Measurements from ENCODE around the gene AMFR.

Gene AMFR

GRCh38 chr16:56328276-56329022 is 96.9 kb downstream of the AMFR start:
- no peak for DNase-seq

DNA sequence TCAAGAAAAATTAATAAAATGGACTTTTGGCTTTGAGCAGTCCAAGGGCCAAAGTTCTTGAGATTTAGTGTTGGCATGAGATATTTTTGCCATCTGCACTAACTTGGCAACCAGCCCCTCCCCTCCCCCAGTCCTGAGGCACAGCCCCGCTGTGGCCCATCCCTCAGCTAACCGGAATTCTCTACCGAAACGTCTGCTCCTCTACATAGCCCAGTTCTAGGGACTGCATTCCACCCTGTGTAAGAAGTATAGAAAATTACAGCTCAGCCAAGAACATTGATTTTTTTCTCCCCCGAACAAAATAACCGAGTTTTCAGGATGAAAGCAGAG is 97.5 kb downstream of the AMFR start:
- no peak for DNase-seq

DNA sequence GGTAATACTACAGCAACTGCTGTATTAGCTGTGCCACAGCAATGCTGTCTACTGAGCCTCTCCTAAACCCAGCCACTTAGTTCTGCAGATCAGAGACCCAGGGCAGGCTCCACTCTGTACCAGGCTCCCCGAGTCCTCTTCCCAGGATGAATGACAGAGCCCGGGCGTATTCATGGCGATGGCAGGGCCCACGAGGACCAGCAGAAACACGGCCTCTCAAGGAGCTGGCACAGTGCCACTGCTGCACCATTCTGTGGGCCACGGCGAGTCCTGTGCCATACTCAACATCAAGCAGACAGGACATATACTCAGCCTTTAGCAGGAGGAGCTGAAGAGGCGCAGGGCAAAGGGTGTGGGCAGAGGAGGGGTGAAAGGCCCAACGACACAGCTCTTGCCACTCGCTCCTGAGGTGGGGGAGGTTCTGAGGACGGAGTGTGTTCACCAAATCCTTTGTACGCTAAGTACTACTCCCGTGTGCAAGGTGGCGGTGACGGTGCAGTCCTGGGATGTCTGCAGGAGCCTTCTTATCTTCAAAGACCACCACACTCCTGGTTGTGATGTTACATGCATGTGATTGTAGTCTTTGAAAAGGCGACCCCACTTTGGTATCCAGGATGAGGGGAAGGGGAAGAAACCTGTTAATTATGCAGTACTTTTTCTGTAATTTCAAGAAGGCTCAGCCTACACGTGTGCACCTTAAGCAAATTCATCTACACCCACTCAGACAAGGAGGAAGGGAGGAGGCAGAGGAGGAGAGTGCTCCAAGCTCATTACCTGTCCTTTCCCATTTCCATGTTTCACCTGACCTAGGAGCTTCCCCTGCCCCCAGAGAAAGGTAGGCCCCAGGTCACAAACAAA is 98.0 kb downstream of the AMFR start:
- no peak for DNase-seq

- no peak for DNase-seq
Measured at GRCh38 chr16:56325956-56326355, 99.4 kb downstream of the AMFR start.

DNA sequence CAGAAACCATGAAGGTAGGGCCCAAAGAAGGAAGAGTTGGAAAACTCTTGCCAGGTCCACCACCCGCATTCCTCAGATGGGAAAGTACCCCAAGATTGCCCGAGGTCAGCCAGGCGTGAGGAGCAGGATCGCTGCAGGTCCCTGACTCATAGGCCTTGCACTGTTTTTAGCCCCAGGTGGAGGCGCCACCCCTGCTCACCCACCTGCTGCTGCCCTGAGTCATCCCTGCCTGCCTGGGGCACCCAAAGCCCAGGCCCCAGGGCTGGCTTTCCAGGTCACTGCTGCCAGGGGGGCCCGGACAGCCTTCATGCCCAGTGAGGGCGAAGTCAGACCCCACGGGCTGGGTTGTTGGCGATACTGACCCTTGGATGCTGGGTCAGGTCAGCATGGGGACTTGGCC is 100.9 kb downstream of the AMFR start:
- DNase-seq, result no peak

DNA sequence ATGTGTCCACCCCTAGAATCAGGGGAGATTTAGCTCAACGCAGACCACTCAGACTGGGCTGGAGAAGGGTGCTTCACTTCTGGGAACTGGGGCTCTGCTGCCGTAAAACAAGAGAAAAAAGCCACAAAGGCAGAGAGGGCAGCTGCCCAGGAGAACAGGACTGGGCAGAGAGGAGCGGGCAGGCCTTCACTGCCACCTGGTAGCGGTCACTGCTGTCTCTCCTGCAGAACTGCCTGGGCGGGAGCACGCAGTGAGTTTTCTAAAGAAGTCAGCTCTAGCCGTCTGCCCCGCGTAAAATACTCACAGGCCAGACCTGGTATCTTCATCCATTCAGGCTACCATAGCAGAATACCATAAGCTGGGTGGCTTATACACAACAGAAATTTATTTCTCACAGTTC is 103.8 kb downstream of the AMFR start:
- no peak for DNase-seq

DNA sequence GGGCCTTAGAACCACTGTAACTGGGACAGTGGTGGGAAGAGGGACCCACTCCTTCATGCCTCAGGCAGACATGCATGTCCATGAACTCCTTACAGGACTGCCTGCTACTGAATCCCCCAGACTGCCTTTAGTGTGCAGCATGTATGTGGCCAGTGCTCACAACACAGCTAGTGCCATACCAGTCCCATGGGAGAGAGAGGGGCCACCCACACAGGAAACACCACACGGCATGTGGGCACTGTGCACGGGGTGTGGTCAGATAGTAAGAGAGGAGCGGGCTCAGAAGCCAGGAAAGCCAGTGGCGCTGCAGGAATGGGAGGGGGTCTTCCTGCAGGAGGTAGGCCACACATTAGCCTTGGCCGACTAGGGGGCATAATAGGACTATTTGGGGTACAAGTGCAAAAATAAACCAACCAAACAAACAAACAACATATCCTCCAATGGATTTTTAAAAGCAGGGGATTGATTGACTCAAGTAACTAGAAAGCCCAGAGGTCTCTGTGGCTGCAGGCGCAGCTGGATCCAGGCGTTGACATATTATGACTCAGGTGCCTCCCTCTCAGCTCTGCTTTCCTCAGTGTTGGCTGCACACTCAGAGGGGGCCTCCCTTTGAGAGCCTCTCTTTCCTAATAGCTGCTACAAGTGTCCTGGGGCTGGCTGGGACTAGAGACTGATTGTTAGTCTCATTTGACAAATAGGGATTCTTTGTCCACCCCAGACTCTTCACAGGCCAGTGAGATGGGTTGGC is 104.4 kb downstream of the AMFR start:
- no peak for DNase-seq

DNA sequence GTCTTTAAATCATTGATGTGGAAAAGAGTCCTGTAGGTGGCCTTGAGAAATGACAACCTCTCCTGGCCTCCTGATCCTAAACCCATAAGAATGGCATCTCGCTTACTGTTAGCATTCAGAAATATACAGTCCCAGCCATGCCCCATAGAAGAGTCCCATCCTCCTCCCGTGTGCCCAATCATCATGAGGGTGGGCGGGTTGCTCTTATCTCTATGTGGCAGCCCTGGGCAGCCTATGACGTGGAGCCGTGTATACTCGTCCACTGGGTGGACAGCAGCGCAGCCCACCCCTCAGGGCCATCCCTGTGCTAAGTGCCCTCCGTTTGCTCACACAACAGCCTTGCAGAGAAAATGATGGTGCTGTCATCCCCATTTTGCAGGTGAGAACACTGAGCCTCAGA is 105.3 kb downstream of the AMFR start:
- no peak for DNase-seq

GRCh38 chr16:56319376-56319775 is 106.0 kb downstream of the AMFR start:
- no peak for DNase-seq

DNA sequence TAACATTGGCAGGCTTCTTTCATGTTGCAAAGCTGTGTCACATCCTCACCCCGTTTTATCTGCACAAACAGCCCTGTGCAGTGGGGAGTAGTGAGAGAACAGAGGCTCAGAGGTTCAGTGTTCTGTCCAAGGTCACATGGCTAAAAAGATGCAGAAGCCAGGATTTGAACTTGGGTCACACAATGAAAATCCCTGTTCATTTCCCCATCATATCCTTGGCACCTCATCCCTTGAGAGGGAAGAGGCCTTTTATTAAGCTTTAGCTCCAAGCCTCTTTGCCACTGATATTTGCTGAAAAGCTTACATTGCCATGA is 106.6 kb downstream of the AMFR start:
- no peak for DNase-seq

DNA sequence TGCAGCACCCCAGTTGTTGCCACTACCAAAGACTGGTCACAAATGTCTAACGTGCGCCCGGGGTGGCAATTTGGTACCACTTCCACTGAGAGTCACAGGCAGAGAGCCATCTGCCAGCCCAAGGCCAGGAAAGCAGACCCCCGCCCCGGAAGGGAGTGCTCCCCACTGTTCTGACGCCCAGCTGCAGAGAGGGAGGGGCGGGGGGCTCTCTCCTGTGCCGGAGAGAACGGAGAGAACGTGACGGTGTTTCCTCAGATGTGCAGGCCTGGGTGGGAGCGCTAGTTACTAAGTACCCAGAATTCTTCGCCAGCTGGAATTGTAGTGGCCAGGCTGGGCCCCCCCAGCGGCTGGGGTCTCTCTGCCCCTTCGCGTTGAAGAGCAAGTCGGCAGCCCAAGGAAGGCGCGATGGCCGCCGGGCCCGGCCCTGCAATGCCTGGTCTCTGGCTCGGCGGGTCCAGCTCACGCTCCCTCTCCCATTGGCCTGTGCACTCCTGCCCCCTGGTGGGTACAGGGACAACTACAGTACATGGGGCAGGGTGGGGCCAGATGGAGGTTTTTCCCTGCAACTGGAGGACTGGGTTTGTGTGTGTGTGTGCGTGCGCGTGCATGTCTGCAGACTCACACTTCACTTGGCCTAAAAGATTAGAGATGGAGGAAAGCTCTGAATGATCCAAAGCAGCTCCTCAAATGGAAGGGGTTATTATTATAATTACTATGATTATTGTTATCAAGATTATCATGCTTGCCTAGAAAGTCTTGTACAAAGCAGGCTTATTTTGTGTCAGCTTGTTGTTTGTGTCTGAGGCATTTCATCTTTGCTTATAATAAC is 107.1 kb downstream of the AMFR start:
- peak; percentile 23 for DNase-seq

DNA sequence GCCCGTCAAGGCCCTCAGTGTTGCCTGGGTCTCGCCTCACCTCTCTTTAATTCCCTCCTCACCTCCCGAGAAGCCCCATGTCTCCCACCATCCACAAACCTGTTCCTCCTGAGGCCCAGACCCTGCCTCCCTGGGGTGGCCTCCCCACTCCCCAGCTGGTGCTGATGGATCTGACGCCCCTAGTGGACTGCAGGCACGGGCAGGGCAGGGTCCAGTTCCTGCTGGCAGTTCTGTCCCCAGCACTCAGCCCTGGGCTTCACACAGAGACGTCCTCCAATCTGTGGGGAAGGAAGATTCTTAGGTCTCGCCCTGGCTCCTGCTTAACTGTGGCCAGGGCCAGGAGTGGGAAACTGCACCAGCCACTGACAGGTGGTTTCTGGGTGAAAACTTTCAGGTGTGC is 108.8 kb downstream of the AMFR start:
- no peak for DNase-seq

DNA sequence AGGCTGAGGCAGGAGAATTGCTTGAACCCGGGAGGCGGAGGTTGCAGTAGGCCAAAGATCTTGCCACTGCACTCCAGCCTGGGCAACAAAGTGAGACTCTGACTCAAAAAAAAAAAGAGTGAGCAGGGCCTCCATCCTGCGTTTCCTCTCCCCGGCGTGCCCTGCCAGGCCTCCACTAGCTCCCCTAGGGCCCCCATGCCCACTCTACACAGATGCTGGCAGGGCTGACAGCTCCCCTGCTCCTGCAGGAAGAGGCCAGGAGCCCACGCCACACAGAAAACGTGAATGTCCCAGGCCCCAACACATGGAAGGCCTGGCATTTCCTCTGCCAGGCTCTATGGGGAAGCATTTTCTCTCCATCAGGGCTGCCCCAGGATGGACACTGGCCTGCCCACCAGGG is 109.4 kb downstream of the AMFR start:
- no peak for DNase-seq

DNA sequence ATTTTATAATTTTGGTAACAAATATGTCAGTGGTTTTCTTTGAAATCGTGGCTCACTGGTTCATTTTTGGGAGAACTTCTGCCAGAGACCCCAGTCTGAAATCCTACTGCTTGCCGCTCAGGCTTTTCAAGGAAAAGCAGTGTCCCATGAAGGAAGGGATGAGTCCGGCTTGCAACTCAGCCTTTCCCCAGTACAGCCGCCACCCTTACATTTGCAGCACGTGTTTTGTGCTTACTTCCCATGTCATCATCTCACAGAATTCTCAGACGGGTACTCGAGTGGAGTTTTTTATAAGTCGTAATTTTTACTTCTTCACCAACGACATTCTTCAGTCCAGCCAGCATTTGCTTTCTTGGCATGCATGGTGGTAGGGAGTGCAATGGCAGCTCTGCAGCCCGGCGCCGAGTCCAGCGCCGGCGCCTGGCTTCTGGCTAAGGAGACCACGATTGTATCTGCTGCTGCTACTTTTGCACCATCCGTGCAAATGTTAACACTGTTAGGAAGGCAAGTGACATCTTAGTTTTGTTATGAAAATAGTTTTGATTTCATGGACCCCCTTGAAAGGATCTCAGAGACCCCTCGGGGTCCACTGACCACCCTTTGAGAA is 111.0 kb downstream of the AMFR start:
- no peak for DNase-seq

DNA sequence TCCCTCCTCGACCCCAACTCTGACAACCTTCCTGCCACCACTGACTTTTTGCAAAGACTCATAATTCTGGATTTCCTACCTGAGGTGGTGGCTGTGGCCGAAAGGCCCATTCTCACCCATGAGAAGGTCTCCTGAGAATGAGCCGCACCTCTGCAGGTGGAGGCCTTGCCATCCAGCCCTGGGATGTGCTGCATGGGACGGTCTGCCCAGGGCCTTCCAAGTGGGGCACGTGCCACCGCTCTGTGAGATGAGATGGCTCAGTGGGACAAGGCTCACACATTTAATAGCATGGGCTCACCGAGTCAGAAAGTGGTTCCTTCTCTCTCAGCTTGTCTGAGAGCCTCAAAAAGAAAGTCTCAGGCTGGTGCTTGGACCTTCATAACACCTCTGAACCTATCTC is 112.8 kb downstream of the AMFR start:
- DNase-seq, result no peak

DNA sequence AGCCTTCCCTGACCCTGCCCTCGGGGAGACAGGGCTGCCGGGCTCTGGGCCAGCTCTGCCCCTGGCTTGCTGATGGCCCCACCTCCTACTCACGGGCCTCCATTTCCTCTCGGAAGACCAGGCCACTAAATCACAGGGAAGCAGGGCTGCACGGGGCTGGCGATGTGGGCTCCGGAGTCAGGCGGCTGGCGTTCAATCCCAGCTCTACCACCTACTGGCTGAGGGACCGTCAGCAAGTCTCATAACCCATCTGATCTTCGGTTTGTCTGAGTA is 113.4 kb downstream of the AMFR start:
- no peak for DNase-seq

All from NCI-H510A (cell line).